Vagina (tissue), 2 donors: ENCODE data around the gene ZNF248.

Experiments
- CTCF ChIP-seq, 3 experiments: fragments of 450-650 bp in 2 of 3; fragments of 200-600 bp in 1 of 3; sonication (generic) in 1 of 3; IDR thresholded peaks; one replicate each; pipeline ENCODE4 v1.5.1; 2017 to 2019; ENCODE audit warnings: antibody characterized with exemption in 3 of 3, mild to moderate bottlenecking in 2 of 3, moderate library complexity in 2 of 3
- POLR2A ChIP-seq, 2 donors: fragments of 450-650 bp; IDR thresholded peaks; one replicate each; pipeline ENCODE4 v1.6.1; 2017; ENCODE audit warnings: antibody characterized with exemption in 2 of 2, mild to moderate bottlenecking in 2 of 2, moderate library complexity in 2 of 2
- POLR2AphosphoS5 ChIP-seq, 2 donors: sonication (generic); formaldehyde crosslinking; IDR thresholded peaks; one replicate each; pipeline ENCODE4 v1.9.0; 2017; ENCODE audit warnings: antibody characterized with exemption in 2 of 2, mild to moderate bottlenecking in 2 of 2, low read depth in 1 of 2; ENCODE audit not compliant: insufficient read depth in 1 of 2

GRCh38 chr10:37774351-37774750 lies 83.1 kb downstream of the ZNF248 start:
- TF ChIP-seq CTCF (IDR thresholded peaks at IDR 0.05) (no peak), POLR2A (IDR thresholded peaks at IDR 0.05) (no peak), POLR2AphosphoS5 (IDR thresholded peaks at IDR 0.05; ENCODE audit: insufficient read depth in 1 of 2, low read depth in 1 of 2) (no peak)
